Measurements from ENCODE around the gene U2AF1.
"Not testable (repeated sequence)": the region's sequence is repeated elsewhere in the genome, so short reads cannot be mapped to it uniquely, and the experiment has no call there.

U2AF1 gene

GRCh38 chr21:43076023-43076637 is 31.2 kb downstream of the U2AF1 start:
- DNase-seq, result not testable (repeated sequence)

GRCh38 chr21:43075170-43076022 is 32.0 kb downstream of the U2AF1 start, which contains the start of gene CBS:
Gene CBS (minus strand): TSS chr21:43075835. CDS start chr21:43072193, 3,642 bp downstream.
- DNase-seq, result not testable (repeated sequence)

- not testable (repeated sequence) for DNase-seq
These were observed 32.8 kb downstream of the U2AF1 start for GRCh38 chr21:43074401-43075169.

- not testable (repeated sequence) for DNase-seq
These were observed 34.6 kb downstream of the U2AF1 start for GRCh38 chr21:43072742-43073141.

- DNase-seq, result not testable (repeated sequence)
These were observed 37.7 kb downstream of the U2AF1 start for GRCh38 chr21:43069682-43070081.

GRCh38 chr21:43068065-43068464 is 39.3 kb downstream of the U2AF1 start:
- not testable (repeated sequence) for DNase-seq

GRCh38 chr21:43066690-43067089 is 40.7 kb downstream of the U2AF1 start:
- DNase-seq, result not testable (repeated sequence)

GRCh38 chr21:43065991-43066390 is 41.4 kb downstream of the U2AF1 start:
- DNase-seq, result not testable (repeated sequence)

GRCh38 chr21:43064265-43064917 is 43.0 kb downstream of the U2AF1 start:
- not testable (repeated sequence) for DNase-seq

GRCh38 chr21:43062955-43063664 is 44.3 kb downstream of the U2AF1 start:
- not testable (repeated sequence) for DNase-seq

GRCh38 chr21:43053112-43053511 is 54.3 kb downstream of the U2AF1 start:
- not testable (repeated sequence) for DNase-seq

- DNase-seq, result not testable (repeated sequence)
These were observed 61.2 kb downstream of the U2AF1 start for GRCh38 chr21:43045876-43046821.

GRCh38 chr21:43045165-43045875 is 62.0 kb downstream of the U2AF1 start:
- not testable (repeated sequence) for DNase-seq

- not testable (repeated sequence) for DNase-seq
These were observed 62.8 kb downstream of the U2AF1 start for GRCh38 chr21:43044547-43044946.

GRCh38 chr21:43043291-43043690 is 64.1 kb downstream of the U2AF1 start:
- DNase-seq, result not testable (repeated sequence)
